NCI-H2196 (cell line): ENCODE data around the gene GRIN2A.

Experiments used
- DNase-seq: peaks from one replicate; lab custom pipeline; 2025; ENCODE audit not compliant: unreplicated experiment; lab: John Stamatoyannopoulos, UW

GRIN2A gene

GRCh38 chr16:10182222-10183053, at the start of gene GRIN2A:
Gene GRIN2A, minus strand, starts transcription at chr16:10182428. Its CDS starts 2,017 bp downstream, at chr16:10180411.
- DNase-seq: no peak

GRCh38 chr16:10231563-10231962, 49.3 kb upstream of the GRIN2A start:
- no peak for DNase-seq

- DNase-seq: no peak
Observed at GRCh38 chr16:10228779-10229178, 46.6 kb upstream of the GRIN2A start.

- DNase-seq: no peak
Observed at GRCh38 chr16:10226987-10227306, 44.7 kb upstream of the GRIN2A start.

- DNase-seq: no peak
Observed at GRCh38 chr16:10226141-10226986, 44.1 kb upstream of the GRIN2A start.

GRCh38 chr16:10225653-10226052, 43.4 kb upstream of the GRIN2A start:
- no peak for DNase-seq

GRCh38 chr16:10224850-10225249, 42.6 kb upstream of the GRIN2A start:
- DNase-seq: no peak

- no peak for DNase-seq
Observed at GRCh38 chr16:10220942-10221341, 38.7 kb upstream of the GRIN2A start.

GRCh38 chr16:10219742-10220141, 37.5 kb upstream of the GRIN2A start:
- DNase-seq: no peak

- no peak for DNase-seq
Observed at GRCh38 chr16:10218490-10219206, 36.4 kb upstream of the GRIN2A start.

- DNase-seq: no peak
Observed at GRCh38 chr16:10213748-10214147, 31.5 kb upstream of the GRIN2A start.

- DNase-seq: no peak
Observed at GRCh38 chr16:10210944-10211343, 28.7 kb upstream of the GRIN2A start.

- no peak for DNase-seq
Observed at GRCh38 chr16:10206865-10207264, 24.6 kb upstream of the GRIN2A start.

GRCh38 chr16:10206215-10206614, 24.0 kb upstream of the GRIN2A start:
- no peak for DNase-seq

- DNase-seq: no peak
Observed at GRCh38 chr16:10205688-10206087, 23.5 kb upstream of the GRIN2A start.

- DNase-seq: no peak
Observed at GRCh38 chr16:10202649-10203048, 20.4 kb upstream of the GRIN2A start.

GRCh38 chr16:10200637-10201586, 18.7 kb upstream of the GRIN2A start:
- no peak for DNase-seq

GRCh38 chr16:10196999-10197398, 14.8 kb upstream of the GRIN2A start:
- DNase-seq: no peak

GRCh38 chr16:10191096-10191495, 8.9 kb upstream of the GRIN2A start:
- DNase-seq: no peak

GRCh38 chr16:10189861-10190390, 7.7 kb upstream of the GRIN2A start:
- DNase-seq: no peak
